NCI-H187 treated with DMSO at 0.1 percent for 48 hours (cell line): ENCODE data around the gene RAB11B.
"Not testable (repeated sequence)": the region's sequence is repeated elsewhere in the genome, so short reads cannot be mapped to it uniquely, and the experiment has no call there.

ENCODE experiments used
- DNase-seq: peaks from one replicate; lab custom pipeline; 2025; lab: John Stamatoyannopoulos, UW

RAB11B gene

DNA sequence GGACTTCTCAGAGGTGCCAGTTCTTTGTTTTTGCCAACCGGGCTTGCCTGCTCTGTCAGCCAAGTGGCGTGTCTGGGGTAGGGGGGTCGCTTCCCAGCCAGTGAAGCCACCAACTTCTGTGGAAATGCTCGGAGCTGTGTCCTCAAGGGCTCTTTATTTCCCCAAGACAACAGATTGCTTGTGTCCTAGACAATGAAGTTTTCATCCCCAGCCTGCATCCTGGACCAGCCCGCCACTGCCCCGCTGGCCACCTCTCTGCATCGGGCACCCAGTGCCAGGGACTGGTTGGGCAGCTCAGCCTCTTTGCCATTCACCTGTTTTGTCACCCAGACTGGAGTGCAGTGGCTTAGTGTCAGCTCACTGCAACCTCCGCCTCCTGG lies 3.7 kb downstream of the RAB11B start:
- DNase-seq: no peak

DNA sequence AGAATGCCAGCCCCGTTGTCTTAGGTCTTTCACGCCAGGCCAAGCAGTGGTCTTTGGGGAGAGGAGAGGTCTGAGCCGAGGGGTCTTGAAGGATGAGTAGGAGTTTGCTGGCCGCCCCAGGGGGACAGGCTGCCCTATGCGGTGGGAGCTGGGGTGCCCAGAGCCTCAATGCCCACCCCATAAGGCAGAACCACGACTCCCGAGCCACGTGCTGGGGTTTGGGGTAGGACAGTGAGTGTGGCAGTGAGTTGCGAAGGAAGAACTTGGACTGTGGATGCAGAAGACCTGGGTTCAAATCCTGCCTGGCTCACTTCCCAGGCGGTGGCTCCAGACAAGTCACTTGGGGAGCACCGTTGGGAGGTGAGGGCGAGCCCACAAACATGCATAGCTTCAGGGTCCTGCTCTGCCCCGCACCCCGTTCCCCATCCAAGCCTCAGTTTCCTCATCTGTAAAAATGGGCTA lies 5.5 kb downstream of the RAB11B start:
- no peak for DNase-seq

DNA sequence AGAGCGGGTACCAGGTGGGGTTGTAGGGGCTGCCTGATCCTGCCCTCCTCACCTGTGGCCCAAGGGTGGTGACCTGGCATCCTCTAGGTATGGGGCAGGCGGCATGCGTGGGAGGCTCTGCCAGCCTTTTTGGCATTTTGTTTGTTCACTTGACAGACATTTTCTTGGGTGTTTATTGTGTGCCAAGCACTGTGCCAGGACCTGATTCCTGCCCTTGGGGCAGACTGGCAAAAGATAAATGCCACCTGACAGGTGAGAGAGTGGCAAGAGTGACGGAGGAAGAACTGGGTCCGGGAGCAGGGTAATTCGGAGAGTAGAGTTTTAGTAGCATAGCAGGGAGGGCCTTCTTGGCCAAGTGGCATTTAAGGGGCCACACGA lies 6.0 kb downstream of the RAB11B start:
- DNase-seq: no peak

DNA sequence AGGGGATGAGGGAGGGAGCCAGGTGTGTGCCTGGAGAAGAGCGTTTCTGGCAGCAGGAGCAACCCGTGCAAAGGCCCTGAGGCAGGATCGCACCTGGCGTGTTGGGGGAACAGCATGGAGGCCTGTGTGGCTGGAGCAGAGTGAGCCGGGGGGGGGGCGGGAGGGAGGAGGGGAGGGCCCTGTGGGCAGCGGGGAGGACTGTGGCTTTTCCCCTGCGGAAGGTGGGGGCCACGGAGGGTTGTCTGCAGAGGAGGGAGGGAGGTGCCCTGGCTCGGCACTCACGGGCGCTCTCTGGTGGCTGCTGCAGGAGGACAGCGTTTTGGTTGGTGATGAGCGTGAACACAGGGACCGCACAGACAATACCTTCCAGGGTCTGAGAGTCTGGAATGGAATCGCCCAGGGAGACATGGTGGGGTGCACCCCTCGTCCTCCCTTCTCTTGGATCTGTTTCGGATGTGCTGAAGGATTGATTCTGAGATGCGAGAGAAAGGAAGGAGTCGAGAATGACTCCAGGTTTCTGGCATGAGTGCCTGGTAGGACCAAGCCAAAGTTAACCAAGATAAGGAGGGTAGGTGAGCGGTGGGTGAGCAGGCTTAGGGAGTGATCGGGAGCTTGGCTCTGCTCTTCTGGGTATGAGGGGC lies 6.5 kb downstream of the RAB11B start:
- DNase-seq: no peak

DNA sequence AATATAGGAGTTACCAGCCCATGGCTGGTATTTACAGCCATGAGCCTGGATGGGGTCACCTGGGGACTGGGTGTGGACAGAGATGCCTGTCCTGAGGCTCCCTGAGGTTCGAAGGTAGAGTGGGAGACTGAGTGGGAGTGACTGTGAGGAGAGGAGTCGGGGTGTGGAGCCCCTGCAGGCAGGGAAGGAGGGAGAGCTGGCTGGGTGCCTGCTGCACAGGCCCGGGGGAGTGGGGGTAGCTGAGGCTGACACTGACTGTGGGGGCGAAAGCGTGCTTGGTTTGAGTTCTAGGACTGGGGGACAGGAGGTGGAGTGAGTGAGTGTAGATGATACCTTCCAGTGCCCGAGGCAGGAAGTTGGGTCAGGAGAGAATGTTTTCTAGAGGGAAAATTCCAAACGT lies 7.1 kb downstream of the RAB11B start:
- no peak for DNase-seq

DNA sequence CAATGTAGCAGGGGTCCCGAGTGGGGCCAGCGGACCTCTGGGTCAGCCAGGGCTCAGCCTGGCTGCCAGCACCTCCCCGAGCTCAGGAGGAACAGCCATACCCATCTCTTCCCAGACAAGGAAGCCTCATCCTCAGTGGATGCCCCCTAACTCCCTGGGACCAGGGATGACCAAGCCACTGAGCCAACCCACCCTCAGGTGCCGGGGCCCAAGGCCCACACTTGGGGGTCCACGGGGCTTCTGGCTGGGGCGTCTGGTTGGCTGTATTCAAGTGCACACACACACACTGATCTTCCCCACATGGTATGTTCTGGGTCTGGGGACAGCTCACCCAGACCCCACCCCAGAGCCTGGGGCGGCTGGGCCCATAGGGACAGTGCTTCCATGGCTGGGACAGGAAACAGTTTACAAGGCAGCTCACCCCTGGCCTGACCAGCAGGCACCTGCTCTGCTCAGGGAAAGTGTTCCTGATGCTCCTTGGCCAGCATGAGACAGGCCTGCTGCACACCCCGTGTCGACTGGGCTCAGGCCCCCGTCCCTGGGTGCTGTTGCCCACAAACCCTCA lies 7.7 kb downstream of the RAB11B start:
- no peak for DNase-seq

DNA sequence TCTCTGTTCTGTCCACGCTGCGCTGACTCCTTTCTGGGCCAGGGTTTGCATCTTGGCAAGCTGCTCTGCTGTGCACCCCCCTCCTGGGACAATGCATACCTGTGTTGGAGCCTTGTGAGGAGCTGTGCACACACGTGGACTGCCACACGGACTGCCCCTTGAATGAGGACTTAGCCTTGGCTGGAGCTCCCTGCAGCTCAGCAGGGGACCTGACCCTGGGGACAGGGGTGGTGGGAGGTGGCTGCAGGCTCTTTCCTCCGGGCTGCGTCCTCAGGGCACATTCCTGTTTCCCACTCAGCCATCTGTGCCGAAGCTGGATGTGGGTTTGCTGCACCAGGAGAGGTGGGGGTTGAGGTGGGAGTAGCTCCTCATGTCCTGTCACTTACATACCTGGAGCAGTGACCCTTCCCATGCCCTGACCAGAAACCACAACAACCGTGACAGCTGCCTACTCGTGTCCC lies 8.2 kb downstream of the RAB11B start:
- no peak for DNase-seq

DNA sequence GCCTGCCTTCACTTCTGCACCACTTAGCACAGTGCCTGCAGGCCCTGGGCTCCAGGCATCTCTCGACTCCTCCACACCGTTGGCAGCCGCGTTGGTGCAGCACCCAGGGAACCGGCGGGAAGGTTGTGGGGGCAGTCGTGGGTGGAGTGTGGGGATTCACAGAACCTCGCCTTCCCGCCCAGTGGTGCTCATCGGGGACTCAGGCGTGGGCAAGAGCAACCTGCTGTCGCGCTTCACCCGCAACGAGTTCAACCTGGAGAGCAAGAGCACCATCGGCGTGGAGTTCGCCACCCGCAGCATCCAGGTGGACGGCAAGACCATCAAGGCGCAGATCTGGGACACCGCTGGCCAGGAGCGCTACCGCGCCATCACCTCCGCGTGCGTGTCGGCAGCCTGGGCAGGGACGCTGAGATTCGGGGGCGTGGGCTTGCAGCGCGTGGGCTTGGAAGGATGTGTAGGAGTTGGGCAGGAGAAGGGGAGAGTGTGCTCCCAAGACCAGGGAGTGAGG lies 9.6 kb downstream of the RAB11B start:
- no peak for DNase-seq

DNA sequence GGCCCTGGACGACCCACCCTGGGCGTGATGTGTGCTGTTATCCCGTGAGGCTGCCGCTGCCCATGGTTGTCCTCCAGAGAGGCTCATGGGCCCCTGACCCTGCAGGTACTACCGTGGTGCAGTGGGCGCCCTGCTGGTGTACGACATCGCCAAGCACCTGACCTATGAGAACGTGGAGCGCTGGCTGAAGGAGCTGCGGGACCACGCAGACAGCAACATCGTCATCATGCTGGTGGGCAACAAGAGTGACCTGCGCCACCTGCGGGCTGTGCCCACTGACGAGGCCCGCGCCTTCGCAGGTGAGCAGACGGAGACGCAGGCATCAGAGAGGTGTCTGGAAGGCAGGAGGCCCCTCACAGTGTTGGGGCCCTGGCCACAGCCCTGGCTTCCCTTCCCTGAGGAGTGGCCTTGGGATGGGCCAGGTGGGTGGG lies 11.8 kb downstream of the RAB11B start:
- no peak for DNase-seq

DNA sequence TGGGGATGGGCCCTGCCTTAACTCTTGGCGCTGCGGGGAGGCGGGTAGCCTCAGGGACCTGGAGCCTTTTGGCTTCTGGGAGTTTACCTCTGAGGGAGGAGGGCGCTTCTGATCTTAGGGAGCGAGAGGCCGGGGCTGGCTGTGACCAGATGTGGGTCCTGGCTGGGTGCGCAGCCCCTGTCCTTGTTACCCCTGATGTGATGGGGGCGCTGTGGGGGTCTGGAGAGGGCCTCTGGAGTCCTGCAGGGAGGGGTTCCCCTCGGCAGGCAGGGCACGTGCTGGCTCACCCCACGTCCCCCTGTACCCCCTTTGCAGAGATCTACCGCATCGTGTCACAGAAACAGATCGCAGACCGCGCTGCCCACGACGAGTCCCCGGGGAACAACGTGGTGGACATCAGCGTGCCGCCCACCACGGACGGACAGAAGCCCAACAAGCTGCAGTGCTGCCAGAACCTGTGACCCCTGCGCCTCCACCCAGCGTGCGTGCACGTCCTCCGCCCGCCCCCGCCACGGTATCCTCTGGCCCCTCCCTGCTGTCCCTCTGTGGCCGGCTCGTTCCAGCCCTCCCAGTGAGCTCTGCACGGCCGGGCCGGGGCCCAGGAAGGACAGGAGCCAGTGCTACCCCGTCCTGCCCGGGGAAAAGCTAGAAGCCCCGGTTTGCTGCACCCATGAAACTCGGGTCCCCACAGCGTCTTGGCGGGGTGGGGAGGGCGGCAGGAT lies 13.1 kb downstream of the RAB11B start:
- no peak for DNase-seq

DNA sequence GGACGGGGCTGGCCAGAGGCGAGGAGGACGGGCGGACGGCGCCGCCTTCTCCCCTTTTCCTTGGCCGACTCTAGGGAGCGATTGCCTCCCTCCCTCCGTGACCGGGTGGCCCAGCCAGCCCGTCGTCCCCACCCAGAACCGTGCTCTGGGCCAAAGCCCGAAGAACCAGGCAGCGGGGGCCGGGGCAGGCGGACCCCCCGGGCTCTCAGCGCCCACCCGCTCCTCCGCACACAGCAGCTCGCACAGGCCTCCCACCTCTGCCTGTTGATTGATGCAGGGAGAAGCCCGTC lies 13.6 kb downstream of the RAB11B start:
- no peak for DNase-seq

DNA sequence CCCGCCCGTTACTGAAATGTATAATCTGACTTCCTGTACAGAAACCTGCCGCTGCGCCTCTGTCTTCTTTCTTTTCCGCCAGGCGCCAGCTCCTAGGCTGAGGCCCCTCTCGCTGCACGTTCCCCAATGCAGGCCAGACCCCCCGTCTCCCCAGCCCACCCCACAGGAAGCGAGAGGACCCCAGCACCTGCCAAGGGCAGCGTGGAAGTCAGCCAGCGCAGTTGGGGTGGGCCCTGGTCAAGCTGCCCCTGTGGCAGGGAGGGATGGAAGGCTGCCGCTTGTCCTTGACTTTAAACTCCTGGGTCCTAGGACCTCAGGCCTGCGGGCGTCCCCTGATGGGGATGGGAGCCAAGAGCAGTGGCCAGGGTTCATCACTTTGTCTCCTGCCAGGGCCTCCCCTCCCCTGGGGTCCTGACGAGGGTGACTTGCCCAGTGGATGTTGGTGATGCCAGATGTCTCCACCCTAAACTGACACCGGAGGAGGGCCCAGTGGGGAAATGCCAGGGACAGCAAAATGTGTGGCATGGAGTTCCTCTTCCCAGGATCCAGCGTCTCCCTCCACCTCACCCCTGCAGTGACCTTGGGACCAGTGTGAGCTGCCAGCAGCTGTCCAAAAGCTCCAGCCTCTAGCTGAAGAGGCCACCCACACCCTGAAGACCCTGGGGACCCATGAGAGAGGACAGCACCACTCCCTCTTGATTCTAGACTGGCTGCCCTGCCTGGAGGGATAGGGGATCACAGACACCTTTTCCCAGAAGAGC lies 14.4 kb downstream of the RAB11B start:
- no peak for DNase-seq

DNA sequence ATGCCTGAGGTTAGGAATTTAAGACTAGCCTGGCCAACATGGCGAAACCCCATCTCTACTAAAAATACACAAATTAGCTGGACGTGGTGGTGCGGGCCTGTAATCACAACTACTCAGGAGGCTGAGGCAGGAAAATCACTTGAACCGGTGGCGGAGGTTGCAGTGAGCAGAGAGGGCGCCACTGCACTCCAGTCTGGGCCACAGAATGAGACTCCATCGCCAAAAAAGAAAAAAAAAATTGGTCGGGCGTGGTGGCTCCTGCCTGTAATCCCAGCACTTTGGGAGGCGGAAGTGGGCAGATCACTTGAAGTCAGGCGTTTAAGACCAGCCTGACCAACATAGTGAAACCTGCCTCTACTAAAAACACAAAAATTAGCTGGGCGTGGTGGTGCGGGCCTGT lies 20.6 kb downstream of the RAB11B start:
- not testable (repeated sequence) for DNase-seq

DNA sequence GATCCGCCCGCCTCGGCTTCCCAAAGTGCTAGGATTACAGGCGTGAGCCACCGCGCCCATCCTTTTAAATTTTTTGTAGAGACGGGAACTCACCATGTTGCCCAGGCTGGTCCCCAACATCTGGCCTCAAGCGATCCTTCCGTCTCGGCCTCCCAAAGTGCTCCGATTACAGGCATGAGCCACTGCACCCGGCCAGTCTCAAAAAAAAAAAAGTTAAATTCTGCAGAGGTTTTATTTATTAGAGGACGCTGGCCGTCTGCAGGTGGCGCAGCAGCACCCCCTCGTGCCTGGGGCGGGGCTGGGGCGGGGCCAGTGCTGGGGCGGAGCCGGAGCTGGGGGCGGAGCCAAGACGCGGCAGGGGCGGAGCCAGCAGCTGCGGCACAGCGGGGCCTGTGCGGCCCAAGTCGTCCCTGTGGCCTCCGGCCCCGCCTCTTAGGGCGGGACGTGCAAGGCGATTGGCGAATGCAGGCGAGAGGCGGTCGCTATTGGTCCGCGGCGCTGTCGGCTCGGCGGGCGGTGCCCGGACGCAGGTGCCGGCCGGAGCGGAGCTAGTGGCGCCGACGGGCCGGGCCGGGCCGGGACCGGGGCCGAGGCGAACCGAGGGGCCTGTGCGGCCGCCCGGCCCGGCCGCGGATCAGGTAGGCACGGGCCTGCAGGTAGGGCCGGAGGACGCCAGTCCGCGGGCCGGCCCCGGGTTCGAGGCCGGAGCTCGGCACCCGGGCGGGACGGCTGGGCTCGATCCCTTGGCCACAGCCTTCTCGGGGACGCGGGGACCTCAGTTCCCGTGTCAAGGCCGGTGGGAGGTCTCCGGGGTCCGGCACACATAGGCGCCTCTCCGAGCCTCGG lies 22.8 kb downstream of the RAB11B start, which contains the start of gene MARCHF2:
Gene MARCHF2, plus strand, starts transcription at position 523 of the 846 bp plus-strand sequence. CDS start 8,536 bp downstream, outside the sequence.
- peak; percentile 15 for DNase-seq

DNA sequence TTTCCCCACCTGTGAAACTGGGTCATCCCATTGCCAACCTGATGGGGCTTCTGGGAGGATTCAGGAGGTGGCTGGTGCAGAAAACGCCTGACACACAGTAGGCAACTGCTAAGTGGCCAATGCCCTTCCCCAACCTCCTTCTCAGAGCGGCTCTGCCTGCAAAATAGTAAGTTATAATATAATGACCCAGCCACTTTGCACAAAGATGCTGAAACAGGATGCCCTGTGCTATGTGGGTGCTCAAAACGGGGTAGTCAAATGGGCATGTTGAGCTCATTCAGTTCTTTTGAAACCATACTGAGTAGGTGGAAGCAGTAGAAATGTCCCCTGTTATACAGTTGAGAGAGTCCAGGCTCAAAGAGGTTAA lies 23.5 kb downstream of the RAB11B start:
- no peak for DNase-seq

DNA sequence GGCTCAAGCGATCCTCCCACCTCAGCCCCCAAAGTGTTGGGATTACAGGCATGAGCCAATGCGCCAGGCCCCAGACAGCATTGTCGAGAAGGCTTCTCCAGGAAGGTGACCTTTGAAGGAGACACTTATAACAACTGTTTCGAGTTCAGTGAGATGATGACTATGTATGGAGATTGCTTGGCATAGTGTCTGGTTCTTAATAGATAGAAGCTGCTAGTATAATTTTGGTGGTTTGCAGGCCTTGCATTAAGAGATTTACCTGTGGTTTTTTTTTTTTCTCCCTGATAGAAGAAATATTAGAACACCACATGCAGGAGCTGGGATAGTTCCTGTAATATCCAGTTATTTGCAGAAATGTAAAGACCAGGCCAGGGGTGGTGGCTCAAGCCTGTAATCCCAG lies 26.6 kb downstream of the RAB11B start:
- DNase-seq: no peak

DNA sequence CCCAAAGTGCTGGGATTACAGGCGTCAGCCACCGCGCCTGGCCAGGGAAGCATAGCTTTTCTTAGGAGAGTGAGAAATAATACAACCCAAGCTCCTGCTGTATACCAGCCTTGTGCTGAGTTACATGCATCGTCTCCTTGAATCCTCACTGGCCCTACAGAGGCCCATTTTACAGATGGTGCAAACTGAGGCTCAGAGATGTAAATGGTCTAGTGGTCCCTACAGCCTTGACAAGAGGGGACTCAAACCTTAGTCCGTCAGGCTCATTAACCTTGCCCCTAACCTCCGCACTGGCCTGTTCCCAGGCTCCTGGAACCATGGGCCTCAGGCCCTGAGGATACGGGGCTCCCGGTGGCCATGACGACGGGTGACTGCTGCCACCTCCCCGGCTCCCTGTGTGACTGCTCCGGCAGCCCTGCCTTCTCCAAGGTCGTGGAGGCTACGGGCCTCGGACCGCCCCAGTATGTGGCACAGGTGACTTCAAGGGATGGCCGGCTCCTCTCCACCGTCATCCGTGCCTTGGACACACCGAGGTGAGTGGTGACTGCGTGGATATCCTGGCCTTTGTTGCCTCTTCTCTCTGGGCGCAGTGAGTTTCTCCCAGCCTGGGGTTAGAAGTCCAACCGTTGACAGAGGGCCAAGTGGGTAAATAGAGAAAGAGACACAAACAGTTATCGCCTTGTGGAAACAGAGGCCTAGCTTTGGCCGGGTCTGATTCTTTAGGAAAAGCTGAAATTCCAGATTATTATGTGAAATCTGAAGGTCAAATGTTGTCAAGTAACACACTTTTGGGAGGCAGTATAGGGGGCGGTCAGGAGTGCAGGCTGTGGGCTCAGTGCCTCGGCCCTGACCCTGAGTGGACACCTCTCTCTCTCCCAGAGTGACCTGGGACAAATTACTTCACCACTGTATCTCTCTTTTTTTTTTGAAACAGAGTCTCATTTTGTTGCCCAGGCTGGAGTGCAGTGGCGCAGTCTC lies 31.6 kb downstream of the RAB11B start:
- DNase-seq: no peak

DNA sequence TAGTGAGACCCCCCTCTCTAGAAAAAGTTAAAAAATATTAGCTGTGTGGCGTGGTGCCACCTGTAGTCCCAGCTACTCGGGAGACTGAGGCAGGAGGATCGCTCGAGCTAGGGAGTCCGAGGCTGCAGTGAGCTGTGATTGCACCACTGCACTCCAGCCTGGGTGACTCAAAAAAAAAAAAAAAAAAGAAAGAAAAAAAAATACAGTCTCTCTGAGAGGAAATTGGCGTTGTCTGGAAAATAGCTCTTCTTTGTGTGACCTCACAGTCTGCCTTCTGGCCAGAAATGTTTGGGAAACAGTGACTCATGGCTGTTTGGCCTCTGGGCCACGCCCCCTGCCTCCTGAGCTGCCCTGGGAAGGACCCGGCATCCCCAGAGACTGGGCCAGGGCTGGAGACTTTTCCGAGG lies 33.7 kb downstream of the RAB11B start:
- DNase-seq: no peak

DNA sequence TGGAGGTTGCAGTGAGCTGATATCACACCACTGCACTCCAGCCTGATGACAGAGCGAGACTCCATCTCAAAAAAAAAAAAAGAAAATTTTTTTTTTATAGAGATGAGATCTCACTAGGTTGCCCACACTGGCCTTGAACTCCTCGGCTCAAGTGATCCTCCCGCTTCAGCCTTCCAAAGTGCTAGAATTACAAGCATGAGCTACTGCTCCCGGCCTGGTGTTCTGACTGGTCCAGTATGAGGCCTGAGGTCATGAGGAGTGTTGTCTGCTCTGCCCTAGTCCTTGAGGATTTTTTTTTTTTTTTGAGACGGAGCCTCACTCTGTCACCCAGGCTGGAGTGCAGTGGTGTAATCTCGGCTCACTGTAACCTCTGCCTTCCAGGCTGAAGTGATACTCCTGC lies 35.2 kb downstream of the RAB11B start:
- DNase-seq: not testable (repeated sequence)

DNA sequence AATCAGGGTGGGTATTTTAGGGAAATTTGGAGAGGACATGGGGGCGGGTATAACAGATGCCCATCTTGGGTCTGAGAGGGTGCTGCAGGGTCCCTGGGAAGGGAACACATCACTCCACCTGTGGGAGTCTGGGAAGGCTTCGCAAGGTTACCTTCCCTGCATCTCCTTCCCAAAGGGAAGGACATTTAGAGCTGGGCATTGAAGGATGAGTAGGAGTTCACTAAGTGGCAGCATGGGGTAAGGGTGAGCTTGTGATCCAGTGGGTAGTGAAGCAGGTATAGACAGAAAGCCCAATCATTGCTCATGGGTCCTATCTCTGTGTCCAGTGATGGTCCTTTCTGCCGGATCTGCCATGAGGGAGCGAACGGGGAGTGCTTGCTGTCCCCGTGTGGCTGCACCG lies 36.1 kb downstream of the RAB11B start:
- DNase-seq: no peak
